ENCODE measurements around the gene PSTK.

GRCh38 chr10:123004298-123004697, 24.1 kb downstream of the PSTK start:
- TF ChIP-seq YY1 (IDR thresholded peaks at IDR 0.05; ENCODE audit: low read depth) (no peak), RAD21 (IDR thresholded peaks at IDR 0.05; ENCODE audit: low read depth) (no peak), FOXM1 (IDR thresholded peaks at IDR 0.05; ENCODE audit: borderline replicate concordance, low read depth) (no peak), REST (IDR thresholded peaks at IDR 0.05; ENCODE audit: low read depth) (no peak), MAX (IDR thresholded peaks at IDR 0.05) (no peak), TCF12 (IDR thresholded peaks at IDR 0.05; ENCODE audit: low read depth) (no peak), EP300 (IDR thresholded peaks at IDR 0.05; ENCODE audit: borderline replicate concordance) (no peak), ZBTB7A (IDR thresholded peaks at IDR 0.05; ENCODE audit: low read depth) (no peak), TAF1 (IDR thresholded peaks at IDR 0.05; ENCODE audit: low read depth) (no peak), CEBPB (IDR thresholded peaks at IDR 0.05) (no peak), EGR1 (IDR thresholded peaks at IDR 0.05) (no peak), CREB1 (IDR thresholded peaks at IDR 0.05; ENCODE audit: low read depth) (no peak), TEAD4 (IDR thresholded peaks at IDR 0.05) (no peak)
- TF ChIP-seq, protein P1, sequence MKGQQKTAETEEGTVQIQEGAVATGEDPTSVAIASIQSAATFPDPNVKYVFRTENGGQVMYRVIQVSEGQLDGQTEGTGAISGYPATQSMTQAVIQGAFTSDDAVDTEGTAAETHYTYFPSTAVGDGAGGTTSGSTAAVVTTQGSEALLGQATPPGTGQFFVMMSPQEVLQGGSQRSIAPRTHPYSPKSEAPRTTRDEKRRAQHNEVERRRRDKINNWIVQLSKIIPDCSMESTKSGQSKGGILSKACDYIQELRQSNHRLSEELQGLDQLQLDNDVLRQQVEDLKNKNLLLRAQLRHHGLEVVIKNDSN (IDR thresholded peaks at IDR 0.05): no peak
